Adrenal gland (tissue), 12 donors: ENCODE data around the gene HIP1R. TPM values are rescaled to one million over a fixed set of nuclear protein-coding genes. Genes with fewer than 3 reads are reported as not detected.

Experiments
- DNase-seq, 7 donors: peaks; one replicate each; pipeline ENCODE4 v3.0.0-alpha.2; 2019 to 2020
- H3K27ac ChIP-seq, 5 donors: fragments of 200-600 bp; sonication (generic) in 4 of 5; 1 replicate in 3 of 5; 2 replicates in 2 of 5; pipeline versions ENCODE4 v1.5.1 to v1.8.0; 2016 to 2020; ENCODE audit warnings: mild to moderate bottlenecking in 1 of 5
- H3K27me3 ChIP-seq: fragments of 200-600 bp; 2 replicates; pipeline ENCODE4 v1.8.0; 2021
- H3K36me3 ChIP-seq, 2 donors: fragments of 200-600 bp; replicated peaks in 1 of 2; 1 replicate in 1 of 2; 2 replicates in 1 of 2; pipeline versions ENCODE4 v1.5.1 to v1.8.0; 2018 to 2022
- H3K4me1 ChIP-seq, 2 donors: fragments of 200-600 bp; replicated peaks in 1 of 2; 1 replicate in 1 of 2; 2 replicates in 1 of 2; pipeline versions ENCODE4 v1.5.1 to v1.8.0; 2018 to 2021
- H3K4me3 ChIP-seq, 4 donors: fragments of 200-600 bp; sonication (generic) in 3 of 4; one replicate each; pipeline ENCODE4 v1.5.1; 2016 to 2018
- H3K9me3 ChIP-seq, 3 donors: fragments of 200-600 bp; sonication (generic) in 1 of 3; replicated peaks in 1 of 3; 1 replicate in 2 of 3; 2 replicates in 1 of 3; pipeline versions ENCODE4 v1.5.1 to v1.8.0; 2016 to 2021
- CTCF ChIP-seq, 6 experiments: fragments of 450-650 bp in 4 of 6; fragments of 200-600 bp in 2 of 6; sonication (generic) in 1 of 6; IDR thresholded peaks; 1 replicate in 5 of 6; 2 replicates in 1 of 6; pipeline versions ENCODE4 v1.5.1 to v1.8.0; 2016 to 2021; ENCODE audit warnings: antibody characterized with exemption in 6 of 6, mild to moderate bottlenecking in 2 of 6, moderate library complexity in 1 of 6
- POLR2A ChIP-seq, 2 donors: fragments of 450-650 bp; IDR thresholded peaks; one replicate each; pipeline ENCODE4 v1.6.1; 2017; ENCODE audit warnings: antibody characterized with exemption in 2 of 2, mild to moderate bottlenecking in 2 of 2, moderate library complexity in 1 of 2
- WGBS, 4 donors: extraction: QIAGEN DNeasy Blood & Tissue Kit in 2 of 4; methylation state at CpG; one replicate each; pipeline versions ENCODE4 v1.1.5 to v1.1.7; 2013 to 2017; 5-methylcytosine and 5-hydroxymethylcytosine counted together
- intact Hi-C, 2 donors: fragments of 100-400 bp; cut with DNase I; formaldehyde crosslinking; loops; one replicate each; pipeline versions ENCODE4 v1.14.1 to v1.15.0; 2022 to 2023
- polyA plus RNA-seq, 3 donors: library from polyadenylated mRNA; stranded (reverse); fragments of 200-250 nt in 2 of 3; fragments of 350-450 nt in 1 of 3; fragmentation: Illumina TruSeq in 1 of 3; extraction: RNeasy Lipid Tissue Mini Kit (QIAGEN cat#74804) in 1 of 3; gene quantifications; one replicate each; pipeline ENCODE4 v1.2.3, GENCODE V29; 2013 to 2014
- total RNA-seq, 9 donors: library from RNA; depleted of rRNA in 4 of 9; stranded (reverse); fragments of >200 nt in 4 of 9; fragments of 120-200 nt in 1 of 9; fragmentation: NEBNext Ultra II Directional in 1 of 9; extraction: Animal tissue kit (Norgen Biotek cat#: 25700) in 1 of 9; gene quantifications; one replicate each; pipeline versions ENCODE4 v1.1.0 to v1.2.4, GENCODE V29; 2013 to 2023
- donor health status: healthy with polysubstance abuse.
- donor health status: Bipolar disorder and iron deficiency.
- donor health status: DM: yes; HTN: yes; CAD: no.
- donor health status: DM: no; HTN: no; CAD: no.
- donor health status: DM: no; HTN: no; CAD: no.
- donor health status: DM: yes; HTN: yes; CAD: no.

HIP1R gene
- total and polyA plus RNA-seq, 12 donors: 21.6 to 107 (median 41.3) TPM

GRCh38 chr12:122895320-122895703, 60.1 kb downstream of the HIP1R start:
- no peaks in the 10 kb centered on the region for H3K36me3 ChIP-seq
- H3K27ac ChIP-seq: peak overlapping the region in 4 of 5 donors; percentile 76 to 89 (median 84)
- H3K27me3 ChIP-seq: no peaks in the 10 kb centered on the region
- peak overlapping the region; percentile 57 to 82 (median 62) for H3K4me3 ChIP-seq
- intact Hi-C loops: no loop called here
- 0 to 4% (median 3%) methylated on average over 9 of the region's 9 CpGs for WGBS, 4 donors
- TF ChIP-seq CTCF (IDR thresholded peaks at IDR 0.05): no peak
- TF ChIP-seq POLR2A (IDR thresholded peaks at IDR 0.05): no peak
- no peak for DNase-seq
- H3K4me1 ChIP-seq: peaks cover 44 to 48% of the 10 kb centered on the region in 2 donors
- no peaks in the 10 kb centered on the region for H3K9me3 ChIP-seq

GRCh38 chr12:122895704-122896636, 60.7 kb downstream of the HIP1R start, which contains the start of gene VPS37B:
Gene VPS37B, minus strand, starts transcription at chr12:122896124. Its CDS starts 62 bp downstream, at chr12:122896062.
- Histone ChIP-seq H3K4me1 (peaks cover 38 to 41% of the 10 kb centered on the region in 2 donors), H3K36me3 (no peaks in the 10 kb centered on the region), H3K27me3 (no peaks in the 10 kb centered on the region), H3K27ac (peak within 1 kb of the TSS in 4 of 5 donors; percentile 76 to 89 (median 84)), H3K9me3 (no peaks in the 10 kb centered on the region), H3K4me3 (peak within 1 kb of the TSS; percentile 57 to 82 (median 62))
- intact Hi-C loops: no loop called here
- DNase-seq: peak; percentile 81 to 93 (median 85)
- 5 to 22% (median 5%) methylated on average over 28 to 81 of the region's 81 CpGs for WGBS, 4 donors
- peak; percentile 87 to 93 for TF ChIP-seq POLR2A (IDR thresholded peaks at IDR 0.05)
- peak in 3 of 6 experiments; percentile 13 to 43 (median 20) for TF ChIP-seq CTCF (IDR thresholded peaks at IDR 0.05)

GRCh38 chr12:122896662-122897061, 61.4 kb downstream of the HIP1R start:
- peak overlapping the region in 1 of 5 donors; percentile 89 for H3K27ac ChIP-seq
- H3K4me1 ChIP-seq: peaks cover 32 to 34% of the 10 kb centered on the region in 2 donors
- 90 to 96% (median 92%) methylated on average over 7 of the region's 7 CpGs for WGBS, 4 donors
- DNase-seq: no peak
- H3K4me3 ChIP-seq: no peak overlapping the region
- TF ChIP-seq CTCF (IDR thresholded peaks at IDR 0.05) (no peak), POLR2A (IDR thresholded peaks at IDR 0.05) (no peak)
- H3K27me3 ChIP-seq: no peaks in the 10 kb centered on the region
- no peaks in the 10 kb centered on the region for H3K9me3 ChIP-seq
- H3K36me3 ChIP-seq: no peaks in the 10 kb centered on the region
- intact Hi-C loops: no loop called here

GRCh38 chr12:122899887-122900286, 64.6 kb downstream of the HIP1R start:
- Histone ChIP-seq H3K9me3 (no peaks in the 10 kb centered on the region), H3K4me3 (no peak overlapping the region), H3K27ac (no peak overlapping the region), H3K4me1 (peaks cover 2 to 3% of the 10 kb centered on the region in 2 donors), H3K36me3 (no peaks in the 10 kb centered on the region), H3K27me3 (no peaks in the 10 kb centered on the region)
- WGBS, 4 donors: 90 to 95% (median 93%) methylated on average over 6 of the region's 6 CpGs
- intact Hi-C loops: no loop called here
- TF ChIP-seq CTCF (IDR thresholded peaks at IDR 0.05) (no peak), POLR2A (IDR thresholded peaks at IDR 0.05) (no peak)
- DNase-seq: no peak
